HG03159 (cell line): ENCODE data around the gene LMTK3.
"Not testable (repeated sequence)": the region's sequence is repeated elsewhere in the genome, so short reads cannot be mapped to it uniquely, and the experiment has no call there.

ENCODE experiments used
- ATAC-seq: cut with Tn5 transposase; IDR thresholded peaks from one replicate; pipeline ENCODE4 v1.9.1; 2021; ENCODE audit warnings: mild to moderate bottlenecking, moderate library complexity; ENCODE audit not compliant: unreplicated experiment

The LMTK3 gene

DNA sequence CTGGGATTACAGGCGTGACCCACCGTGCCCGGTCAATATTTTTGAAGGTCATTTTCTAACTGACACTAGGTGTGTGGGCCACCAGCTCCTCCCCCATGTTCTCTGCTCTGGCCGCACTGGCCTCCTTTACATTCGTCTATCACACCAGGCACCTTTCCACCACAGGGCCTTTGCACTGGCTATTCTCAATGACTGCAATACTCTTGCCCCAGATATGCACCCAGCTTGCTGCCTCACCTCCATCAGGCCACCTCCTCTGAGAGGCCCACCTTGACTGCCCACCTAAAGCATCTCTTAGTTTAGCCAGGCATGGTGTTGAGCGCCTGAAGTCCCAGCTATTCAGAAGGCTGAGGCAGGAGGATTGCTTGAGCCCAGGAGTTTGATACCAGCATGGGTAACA lies 30.2 kb upstream of the LMTK3 start:
- no peak for ATAC-seq

DNA sequence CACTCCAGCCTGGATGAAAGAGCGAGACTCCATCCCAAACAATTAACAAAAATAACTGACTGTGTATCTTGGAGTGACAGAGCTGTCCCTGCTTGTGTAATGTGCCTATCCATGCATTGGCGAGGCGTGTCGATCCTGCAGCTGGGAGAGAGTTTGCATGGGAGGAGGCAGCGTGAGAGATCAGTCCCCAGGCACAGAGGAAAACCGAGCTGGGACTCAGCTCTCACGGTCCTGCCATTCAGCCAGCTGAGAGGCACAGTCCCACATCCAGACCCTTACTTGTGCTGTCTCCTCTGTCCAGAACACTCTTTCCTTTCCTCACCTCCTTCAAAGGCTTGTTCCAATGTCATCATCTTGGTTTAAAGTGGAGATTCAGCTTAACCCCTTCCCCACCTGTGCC lies 28.5 kb upstream of the LMTK3 start:
- no peak for ATAC-seq

DNA sequence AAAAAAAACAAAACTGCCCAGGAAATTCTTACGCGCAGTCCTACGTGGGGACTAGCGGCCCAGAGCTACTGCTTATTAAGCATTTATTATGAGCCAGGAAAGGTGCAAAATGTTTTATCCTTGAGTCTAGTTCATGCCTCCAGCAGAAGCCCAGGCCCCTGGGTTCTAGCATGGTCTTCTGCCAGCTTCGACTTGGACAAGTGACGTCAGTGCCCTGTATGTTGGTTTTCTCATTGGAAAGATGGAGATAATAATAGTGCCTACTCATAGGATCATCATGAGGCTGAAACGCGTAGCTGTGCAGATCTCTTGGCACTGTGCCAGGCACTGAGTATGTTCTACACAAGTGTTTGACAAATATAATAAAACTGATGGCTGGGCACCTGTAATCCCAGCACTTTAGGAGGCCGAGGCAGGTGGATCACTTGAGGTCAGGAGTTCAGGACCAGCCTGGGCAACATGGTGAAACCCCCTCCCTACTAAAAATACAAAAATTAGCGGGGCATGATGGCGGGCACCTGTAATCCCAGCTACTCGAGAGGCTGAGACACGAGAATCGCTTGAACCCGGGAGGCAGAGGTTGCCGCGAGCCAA lies 28.0 kb upstream of the LMTK3 start:
- ATAC-seq, result no peak

DNA sequence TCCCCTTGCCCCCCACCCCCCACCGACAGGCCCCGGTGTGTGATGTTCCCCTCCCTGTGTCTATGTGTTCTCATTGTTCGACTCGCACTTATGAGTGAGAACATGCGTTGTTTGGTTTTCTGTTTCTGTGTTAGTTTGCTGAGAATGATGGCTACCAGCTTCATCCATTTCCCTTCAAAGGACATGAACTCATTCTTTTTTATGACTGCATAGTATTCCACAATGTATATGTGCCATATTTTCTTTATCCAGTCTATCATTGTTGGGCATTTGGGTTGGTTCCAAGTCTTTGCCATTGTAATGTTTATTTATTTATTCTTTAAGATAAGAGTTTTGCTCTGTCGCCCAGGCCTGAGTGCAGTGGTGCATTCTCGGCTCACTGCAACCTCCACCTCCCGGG lies 26.4 kb upstream of the LMTK3 start:
- not testable (repeated sequence) for ATAC-seq

DNA sequence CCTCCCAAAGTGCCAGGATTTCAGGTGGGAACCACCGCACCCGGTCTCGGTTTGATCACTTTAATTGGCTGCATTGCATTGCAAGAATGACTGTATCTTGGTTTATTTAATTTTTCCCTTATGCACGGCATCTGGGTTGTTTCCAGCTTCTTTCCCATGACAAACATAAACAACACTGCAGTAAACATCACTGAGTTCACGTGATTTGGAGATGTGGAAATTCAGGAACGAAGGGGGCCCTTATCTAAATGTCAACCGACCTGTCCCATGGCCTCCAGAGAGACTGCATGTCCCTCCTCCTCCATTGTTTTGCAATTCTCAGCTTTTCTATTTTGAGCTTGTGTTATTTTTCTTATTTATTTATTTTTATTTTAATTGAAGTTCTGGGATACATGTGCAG lies 25.9 kb upstream of the LMTK3 start:
- ATAC-seq, result no peak

GRCh38 chr19:48533770-48534169 lies 22.1 kb upstream of the LMTK3 start:
- ATAC-seq, result no peak

DNA sequence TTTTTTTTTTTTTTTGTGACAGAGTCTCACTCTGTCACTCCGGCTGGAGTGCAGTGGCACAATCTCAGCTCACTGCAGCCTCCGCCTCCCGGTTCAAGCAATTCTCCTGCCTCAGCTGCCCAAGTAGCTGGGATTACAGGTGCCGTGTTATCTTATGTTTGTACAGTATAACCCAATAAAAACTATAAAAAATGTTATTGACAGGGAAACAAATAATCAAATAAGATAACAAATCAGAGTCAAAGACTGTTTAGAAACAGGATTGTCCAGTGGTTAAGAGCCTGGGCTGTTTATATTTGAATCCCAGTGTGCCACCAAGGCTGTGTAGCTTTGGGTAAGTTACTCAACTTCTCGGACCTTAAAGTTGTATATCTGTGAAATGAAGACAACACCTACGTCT lies 19.1 kb upstream of the LMTK3 start:
- ATAC-seq, result no peak

- ATAC-seq, result no peak
Measured at GRCh38 chr19:48530066-48530720, 18.6 kb upstream of the LMTK3 start.

- no peak for ATAC-seq
Measured at GRCh38 chr19:48529156-48529555, 17.5 kb upstream of the LMTK3 start.

DNA sequence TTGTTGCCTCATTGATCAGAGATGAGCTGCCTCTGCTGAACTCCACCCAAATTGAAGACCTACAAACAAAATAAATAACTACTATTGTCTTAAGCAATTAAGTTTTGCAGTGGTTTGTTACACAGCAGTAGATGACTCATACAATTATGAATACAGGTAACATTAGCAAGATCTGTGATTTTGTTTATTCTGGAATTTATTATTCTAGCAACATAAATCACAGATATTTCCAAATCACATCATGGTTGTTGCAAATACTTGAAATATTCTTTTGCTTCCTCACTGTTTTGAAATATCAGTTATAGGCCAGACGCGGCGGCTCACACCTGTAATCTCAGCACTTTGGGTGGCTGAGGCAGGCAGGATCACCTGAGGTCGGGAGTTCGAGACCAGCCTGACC lies 13.1 kb upstream of the LMTK3 start:
- ATAC-seq, result no peak

- ATAC-seq, result no peak
Measured at GRCh38 chr19:48524221-48524620, 12.6 kb upstream of the LMTK3 start.

GRCh38 chr19:48520134-48520533 lies 8.5 kb upstream of the LMTK3 start:
- ATAC-seq, result no peak

- not testable (repeated sequence) for ATAC-seq
Measured at GRCh38 chr19:48519426-48519825, 7.8 kb upstream of the LMTK3 start.

DNA sequence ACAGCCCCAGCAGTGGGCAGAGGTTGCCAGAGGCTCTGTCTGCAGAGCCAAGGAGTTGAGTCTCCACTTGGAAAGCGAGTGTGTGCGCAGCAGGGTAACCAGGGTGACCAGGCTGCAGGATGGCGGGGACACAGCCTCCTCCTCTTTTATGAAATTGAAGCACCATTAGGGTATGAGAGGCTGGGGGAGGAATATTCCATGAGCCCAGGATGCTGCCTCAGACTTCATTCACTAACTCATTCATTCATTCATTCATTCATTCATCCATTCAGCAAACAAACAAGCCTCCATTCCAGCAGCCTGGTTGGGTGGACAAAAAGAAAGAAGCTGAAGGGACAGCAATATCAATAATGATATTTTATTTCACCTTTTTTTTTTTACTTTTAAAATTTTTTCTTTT lies 6.6 kb upstream of the LMTK3 start:
- ATAC-seq, result no peak

DNA sequence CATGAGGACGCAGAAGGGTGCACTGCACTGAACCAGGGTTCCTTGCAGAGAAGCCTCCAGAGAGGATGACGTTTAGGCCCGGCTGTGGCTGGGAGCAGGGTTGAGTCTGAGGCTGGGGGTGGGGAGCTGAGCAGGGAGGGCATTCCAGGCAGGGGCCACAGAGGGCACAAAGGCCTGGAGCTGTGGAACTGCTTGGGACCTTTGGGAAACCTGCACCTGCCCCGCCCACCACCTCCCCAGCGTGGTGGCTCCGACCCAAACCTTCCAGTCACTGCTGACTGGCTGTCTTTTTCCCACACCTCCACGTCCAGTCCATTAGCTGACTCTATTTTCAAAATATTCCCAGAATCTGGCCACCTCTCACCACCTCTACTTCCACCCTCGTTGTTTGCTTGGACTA lies 4.9 kb upstream of the LMTK3 start:
- no peak for ATAC-seq

DNA sequence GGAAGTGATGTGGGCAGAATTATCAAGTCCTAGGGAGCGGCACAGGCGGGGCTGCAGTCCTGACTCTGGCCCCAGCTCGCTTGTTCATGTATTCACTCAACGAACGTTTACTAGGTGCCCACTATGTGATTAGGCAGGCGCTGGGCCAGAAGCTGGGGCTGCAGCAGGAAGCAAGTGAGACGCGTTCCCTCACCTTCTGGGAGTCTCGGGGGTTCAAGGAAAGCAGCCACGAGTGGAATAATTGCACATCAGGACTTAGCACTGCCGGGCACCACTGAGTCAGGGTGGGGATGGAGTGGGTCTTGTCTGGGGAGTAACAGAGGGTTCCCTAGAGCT lies 2.5 kb upstream of the LMTK3 start:
- no peak for ATAC-seq

GRCh38 chr19:48513289-48514122 lies 1.9 kb upstream of the LMTK3 start:
- no peak for ATAC-seq

- no peak for ATAC-seq
Measured at GRCh38 chr19:48512504-48513288, 1.1 kb upstream of the LMTK3 start.

GRCh38 chr19:48511321-48511731 lies 309 bp downstream of the LMTK3 start:
- no peak for ATAC-seq

DNA sequence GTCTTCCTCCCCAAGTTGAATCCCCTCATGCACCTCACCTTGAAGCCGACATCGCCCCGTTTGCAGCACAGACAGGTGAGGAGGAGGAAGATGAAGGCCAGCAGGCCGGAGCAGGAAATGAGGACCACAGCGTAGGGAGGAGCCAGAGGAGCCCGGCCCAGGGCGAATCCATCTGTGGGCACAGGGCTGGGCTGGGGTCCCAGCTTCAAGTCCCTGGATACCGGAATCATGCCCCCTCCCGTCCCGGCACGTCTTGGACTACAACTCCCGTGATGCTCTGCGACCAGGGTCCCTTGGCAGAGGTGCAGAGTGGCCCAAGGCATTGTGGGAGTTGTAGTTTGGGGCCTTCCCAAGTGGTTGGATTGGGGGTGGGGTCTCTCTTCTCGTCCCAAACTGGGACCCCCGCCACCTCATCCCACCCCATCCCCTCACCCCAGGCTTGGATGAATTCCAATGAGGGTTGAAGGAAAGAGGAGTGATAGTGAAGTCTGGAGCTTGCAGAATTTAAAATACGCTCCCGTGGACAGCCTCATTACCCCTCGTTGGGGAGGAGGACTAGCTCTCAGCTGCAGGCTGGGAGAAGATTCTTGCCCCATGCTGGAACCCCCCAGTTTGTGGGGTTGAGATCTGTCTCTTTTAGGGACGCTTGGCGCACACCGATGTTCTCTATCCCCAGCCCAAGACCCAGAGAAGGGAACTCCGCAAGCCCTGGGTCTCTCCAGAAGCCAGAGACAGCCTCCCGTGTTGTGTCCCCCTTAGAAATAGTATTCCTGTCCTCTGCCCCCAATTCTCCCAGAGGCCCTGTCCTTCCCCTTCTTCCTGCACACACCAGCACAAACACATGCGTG lies 990 bp downstream of the LMTK3 start:
- ATAC-seq, result no peak
